ENCODE measurements around the gene WHAMM. TPM values are rescaled to one million over a fixed set of nuclear protein-coding genes. Genes with fewer than 3 reads are reported as not detected.

The WHAMM gene
- polyA plus RNA-seq, 1 donor (not counting 4 experiments of a cell fraction or from before 2014, with no cell fraction given) = 4.7 TPM

DNA sequence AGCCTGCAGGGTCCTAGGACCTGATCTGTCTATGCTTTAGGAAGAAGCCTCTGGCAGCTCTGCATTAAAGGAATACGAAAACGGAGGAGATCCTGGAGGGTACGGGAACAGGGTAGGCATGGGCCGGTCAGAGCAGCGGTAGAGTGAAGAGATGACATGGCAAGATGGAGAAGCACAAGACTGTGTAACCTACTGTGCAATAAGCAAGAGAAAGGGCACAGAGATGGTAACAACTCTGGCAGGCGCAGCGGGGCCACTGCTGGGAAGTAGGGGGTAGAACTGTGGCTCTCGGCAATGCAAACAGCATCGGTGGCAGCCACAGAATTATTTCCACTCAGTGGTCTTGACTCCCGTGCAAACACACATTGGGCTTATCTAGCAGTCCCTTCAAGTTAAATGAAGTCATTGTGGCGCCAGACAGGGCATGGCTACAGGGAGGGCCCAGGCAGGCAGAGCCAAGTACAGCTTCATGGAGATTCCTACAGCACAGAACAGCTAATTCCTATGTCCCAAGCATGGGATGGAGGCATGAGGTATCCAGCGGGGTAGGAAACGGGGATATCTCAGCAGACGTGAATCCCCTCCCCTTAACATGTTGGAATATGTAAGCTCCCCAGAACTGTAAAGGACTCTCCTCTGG is 28.8 kb downstream of the WHAMM start:
- Histone ChIP-seq H3K9ac (ENCODE audit: control insufficient read depth, extremely low read depth, insufficient read depth, low read length) (no peak overlapping the region), H3K4me2 (ENCODE audit: control insufficient read depth, extremely low read depth, insufficient read depth, low read depth, low read length) (no peak overlapping the region), H3K4me1 (ENCODE audit: control insufficient read depth, extremely low read depth, insufficient read depth, low read length) (peaks cover 4% of the 10 kb centered on the region), H3K9me1 (ENCODE audit: control insufficient read depth, extremely low read depth, insufficient read depth, low read length) (no peaks in the 10 kb centered on the region), H3K27me3 (ENCODE audit: control insufficient read depth, extremely low read depth, insufficient read depth, low read length) (no peaks in the 10 kb centered on the region), H3K36me3 (ENCODE audit: control insufficient read depth in 2 of 2, extremely low read depth in 1 of 2, insufficient read depth in 2 of 2, low read length in 2 of 2) (peaks cover 21 to 26% of the 10 kb centered on the region in 2 experiments), H3K79me2 (ENCODE audit: control insufficient read depth, insufficient read depth, low read length) (peaks cover 3% of the 10 kb centered on the region), H3K4me3 (ENCODE audit: control insufficient read depth in 2 of 3, extremely low read depth in 1 of 3, insufficient read depth in 2 of 3, low read depth in 1 of 3, low read length in 3 of 3) (no peak overlapping the region), H3K9me3 (ENCODE audit: control insufficient read depth, low read depth, low read length) (no peaks in the 10 kb centered on the region), H2AFZ (ENCODE audit: control insufficient read depth, low read length) (no peak overlapping the region), H3K27ac (ENCODE audit: control insufficient read depth, insufficient read depth, low read length) (no peak overlapping the region), H4K20me1 (ENCODE audit: control insufficient read depth, extremely low read depth, insufficient read depth, low read length) (no peaks in the 10 kb centered on the region)
- DNase-seq (ENCODE audit: low read depth, low spot score) (no peak), FAIRE-seq (no peak)
- no peak for TF ChIP-seq EZH2 (IDR thresholded peaks at IDR 0.05; ENCODE audit: low read length)
- TF ChIP-seq, protein P1, sequence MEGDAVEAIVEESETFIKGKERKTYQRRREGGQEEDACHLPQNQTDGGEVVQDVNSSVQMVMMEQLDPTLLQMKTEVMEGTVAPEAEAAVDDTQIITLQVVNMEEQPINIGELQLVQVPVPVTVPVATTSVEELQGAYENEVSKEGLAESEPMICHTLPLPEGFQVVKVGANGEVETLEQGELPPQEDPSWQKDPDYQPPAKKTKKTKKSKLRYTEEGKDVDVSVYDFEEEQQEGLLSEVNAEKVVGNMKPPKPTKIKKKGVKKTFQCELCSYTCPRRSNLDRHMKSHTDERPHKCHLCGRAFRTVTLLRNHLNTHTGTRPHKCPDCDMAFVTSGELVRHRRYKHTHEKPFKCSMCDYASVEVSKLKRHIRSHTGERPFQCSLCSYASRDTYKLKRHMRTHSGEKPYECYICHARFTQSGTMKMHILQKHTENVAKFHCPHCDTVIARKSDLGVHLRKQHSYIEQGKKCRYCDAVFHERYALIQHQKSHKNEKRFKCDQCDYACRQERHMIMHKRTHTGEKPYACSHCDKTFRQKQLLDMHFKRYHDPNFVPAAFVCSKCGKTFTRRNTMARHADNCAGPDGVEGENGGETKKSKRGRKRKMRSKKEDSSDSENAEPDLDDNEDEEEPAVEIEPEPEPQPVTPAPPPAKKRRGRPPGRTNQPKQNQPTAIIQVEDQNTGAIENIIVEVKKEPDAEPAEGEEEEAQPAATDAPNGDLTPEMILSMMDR (optimal IDR thresholded peaks at IDR 0.05 in 1 of 3, IDR thresholded peaks at IDR 0.05 in 1 of 3, conservative IDR thresholded peaks at IDR 0.05 in 1 of 3; ENCODE audit: extremely low read depth in 1 of 3, insufficient read depth in 2 of 3, low read length in 3 of 3) = no peak
- dilution Hi-C loops (cut with MboI; ENCODE audit: extremely low pct_ligation_motif_present, low sequenced_read_pairs) = no loop called here

DNA sequence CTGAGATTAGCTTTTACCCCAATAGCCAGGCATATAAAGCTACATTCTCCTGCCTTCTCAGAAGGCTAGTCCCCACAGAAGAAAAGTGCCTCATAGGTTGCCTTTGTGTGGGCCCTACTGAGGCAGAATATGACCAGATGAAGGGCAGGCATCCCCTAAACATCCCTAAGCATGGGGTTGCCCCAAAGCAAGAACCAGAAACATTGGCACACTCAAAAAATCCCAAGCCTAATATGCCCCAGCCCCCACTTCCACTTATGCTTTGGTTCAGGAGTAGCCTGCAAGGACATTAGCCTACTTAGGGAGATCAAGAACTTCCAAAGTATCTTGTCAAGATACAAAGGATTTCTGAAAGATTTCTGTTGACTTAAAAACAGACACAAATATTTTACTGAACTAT is 29.7 kb downstream of the WHAMM start:
- H3K9ac ChIP-seq (ENCODE audit: control insufficient read depth, extremely low read depth, insufficient read depth, low read length) = no peak overlapping the region
- no peak for FAIRE-seq
- dilution Hi-C loops (cut with MboI; ENCODE audit: extremely low pct_ligation_motif_present, low sequenced_read_pairs) = no loop called here
- no peak overlapping the region for H3K27ac ChIP-seq (ENCODE audit: control insufficient read depth, insufficient read depth, low read length)
- no peak overlapping the region for H2AFZ ChIP-seq (ENCODE audit: control insufficient read depth, low read length)
- DNase-seq (ENCODE audit: low read depth, low spot score) = no peak
- no peaks in the 10 kb centered on the region for H3K27me3 ChIP-seq (ENCODE audit: control insufficient read depth, extremely low read depth, insufficient read depth, low read length)
- H3K36me3 ChIP-seq (ENCODE audit: control insufficient read depth in 2 of 2, extremely low read depth in 1 of 2, insufficient read depth in 2 of 2, low read length in 2 of 2) = peaks cover 15 to 23% of the 10 kb centered on the region in 2 experiments
- H3K79me2 ChIP-seq (ENCODE audit: control insufficient read depth, insufficient read depth, low read length) = peaks cover 2% of the 10 kb centered on the region
- H3K9me3 ChIP-seq (ENCODE audit: control insufficient read depth, low read depth, low read length) = no peaks in the 10 kb centered on the region
- no peaks in the 10 kb centered on the region for H4K20me1 ChIP-seq (ENCODE audit: control insufficient read depth, extremely low read depth, insufficient read depth, low read length)
- H3K9me1 ChIP-seq (ENCODE audit: control insufficient read depth, extremely low read depth, insufficient read depth, low read length) = no peaks in the 10 kb centered on the region
- H3K4me1 ChIP-seq (ENCODE audit: control insufficient read depth, extremely low read depth, insufficient read depth, low read length) = peaks cover 3% of the 10 kb centered on the region
- H3K4me2 ChIP-seq (ENCODE audit: control insufficient read depth, extremely low read depth, insufficient read depth, low read depth, low read length) = no peak overlapping the region
- TF ChIP-seq EZH2 (IDR thresholded peaks at IDR 0.05; ENCODE audit: low read length) = no peak
- TF ChIP-seq, protein P1 (optimal IDR thresholded peaks at IDR 0.05 in 1 of 3, IDR thresholded peaks at IDR 0.05 in 1 of 3, conservative IDR thresholded peaks at IDR 0.05 in 1 of 3; ENCODE audit: extremely low read depth in 1 of 3, insufficient read depth in 2 of 3, low read length in 3 of 3) = no peak
- no peak overlapping the region for H3K4me3 ChIP-seq (ENCODE audit: control insufficient read depth in 2 of 3, extremely low read depth in 1 of 3, insufficient read depth in 2 of 3, low read depth in 1 of 3, low read length in 3 of 3)

Measured in keratinocyte (primary cell).